Stimulated activated naive CD8-positive, alpha-beta T cell treated with anti-CD3 and anti-CD28 coated beads, Interleukin-15, Interleukin-2, amounts not matched to agents 100 ng/mL and 50 ng/mL, for 24 hours (primary cell): ENCODE results near the gene WDR37.
A peak's percentile ranks its signal among the peaks of the same experiment; 100 is the strongest.
"Not testable (repeated sequence)": the region's sequence is repeated elsewhere in the genome, so short reads cannot be mapped to it uniquely, and the experiment has no call there.

ENCODE experiments used
- H3K27ac Mint-ChIP-seq: one replicate; pipeline ENCODE4 v1.8.0; 2021; ENCODE audit warnings: mild to moderate bottlenecking, mixed read lengths
- H3K27me3 Mint-ChIP-seq: one replicate; pipeline ENCODE4 v1.8.0; 2021; ENCODE audit warnings: mixed read lengths
- H3K36me3 Mint-ChIP-seq: one replicate; pipeline ENCODE4 v1.8.0; 2021; ENCODE audit warnings: low read depth, mixed read lengths
- H3K4me1 Mint-ChIP-seq: one replicate; pipeline ENCODE4 v1.8.0; 2021; ENCODE audit warnings: low read depth, mixed read lengths
- H3K4me3 Mint-ChIP-seq: one replicate; pipeline ENCODE4 v1.8.0; 2021; ENCODE audit warnings: mild to moderate bottlenecking, mixed read lengths
- H3K9me3 Mint-ChIP-seq: one replicate; pipeline ENCODE4 v1.8.0; 2021; ENCODE audit warnings: mixed read lengths

WDR37 gene

DNA sequence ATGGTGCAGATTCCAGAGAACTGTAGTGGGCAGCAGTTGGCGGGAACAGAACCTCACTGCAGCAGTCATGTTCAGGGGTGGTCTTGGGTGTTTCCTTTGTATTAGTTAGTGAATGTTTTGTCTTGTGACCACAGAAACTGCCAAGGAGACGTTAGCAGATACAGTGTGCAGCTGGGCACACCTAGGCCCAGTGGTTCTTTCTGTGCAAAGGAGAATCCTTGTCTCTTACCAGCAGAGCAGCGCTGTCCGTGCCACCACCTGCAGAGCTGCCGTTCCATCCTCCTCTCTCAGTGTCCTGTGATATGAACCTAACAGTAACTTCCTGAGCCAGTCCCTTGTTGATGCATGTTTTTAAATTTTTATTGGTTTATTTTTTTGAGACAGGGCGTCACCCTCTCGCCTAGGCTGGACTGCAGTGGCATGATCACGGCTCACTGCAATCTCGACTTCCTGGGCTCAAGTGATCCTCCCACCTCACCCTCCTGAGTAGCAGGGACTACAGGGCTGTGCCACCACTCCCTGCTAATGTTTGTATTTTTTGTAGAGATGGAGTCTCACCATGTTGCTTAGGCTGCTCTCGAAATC lies 60.6 kb downstream of the WDR37 start:
- Mint-ChIP-seq H3K27me3 (no peaks in the 10 kb centered on the region), H3K4me1 (peaks cover 28% of the 10 kb centered on the region), H3K4me3 (no peak overlapping the region), H3K9me3 (no peaks in the 10 kb centered on the region), H3K36me3 (peaks cover 68% of the 10 kb centered on the region), H3K27ac (peak overlapping the region; percentile 21)

DNA sequence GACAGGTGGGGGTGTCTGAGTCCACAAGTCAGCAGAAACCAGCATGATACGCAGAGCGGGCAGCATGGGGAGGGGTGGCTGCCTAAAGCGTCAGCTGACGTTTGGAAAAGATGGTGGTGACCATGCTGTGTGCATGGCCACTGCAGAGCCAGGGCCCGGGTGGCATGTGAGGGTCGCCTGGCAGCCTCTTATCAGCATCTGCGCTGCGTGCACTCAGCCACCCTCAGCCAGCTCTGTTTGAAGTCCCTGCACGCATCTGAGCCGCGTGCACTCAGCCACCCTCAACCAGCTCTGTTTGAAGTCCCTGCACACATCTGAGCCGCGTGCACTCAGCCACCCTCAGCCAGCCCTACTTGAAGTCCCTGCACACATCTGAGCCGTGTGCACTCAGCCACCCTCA lies 61.5 kb downstream of the WDR37 start:
- H3K4me3 Mint-ChIP-seq, result no peak overlapping the region

DNA sequence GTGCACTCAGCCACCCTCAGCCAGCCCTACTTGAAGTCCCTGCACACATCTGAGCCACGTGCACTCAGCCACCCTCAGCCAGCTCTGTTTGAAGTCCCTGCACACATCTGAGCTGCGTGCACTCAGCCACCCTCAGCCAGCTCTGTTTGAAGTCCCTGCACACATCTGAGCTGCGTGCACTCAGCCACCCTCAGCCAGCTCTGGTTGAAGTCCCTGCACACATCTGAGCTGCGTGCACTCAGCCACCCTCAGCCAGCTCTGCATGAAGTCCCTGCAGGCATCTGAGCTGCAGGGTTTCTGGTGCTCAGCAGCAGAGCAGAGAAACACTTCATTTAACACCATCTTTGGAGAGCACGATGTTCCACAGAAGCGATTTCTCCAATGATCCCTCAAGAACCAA lies 62.1 kb downstream of the WDR37 start:
- H3K27ac Mint-ChIP-seq, H3K4me3 Mint-ChIP-seq, H3K9me3 Mint-ChIP-seq, H3K27me3 Mint-ChIP-seq: not testable (repeated sequence)
- Mint-ChIP-seq H3K4me1 (peaks cover 25% of the 10 kb centered on the region), H3K36me3 (peaks cover 65% of the 10 kb centered on the region)

More for the DNA sequence above, 61.5 kb downstream of the WDR37 start:
- Mint-ChIP-seq H3K27ac (no peak overlapping the region), H3K4me1 (peaks cover 21% of the 10 kb centered on the region), H3K27me3 (no peaks in the 10 kb centered on the region), H3K36me3 (peaks cover 68% of the 10 kb centered on the region), H3K9me3 (no peaks in the 10 kb centered on the region)

DNA sequence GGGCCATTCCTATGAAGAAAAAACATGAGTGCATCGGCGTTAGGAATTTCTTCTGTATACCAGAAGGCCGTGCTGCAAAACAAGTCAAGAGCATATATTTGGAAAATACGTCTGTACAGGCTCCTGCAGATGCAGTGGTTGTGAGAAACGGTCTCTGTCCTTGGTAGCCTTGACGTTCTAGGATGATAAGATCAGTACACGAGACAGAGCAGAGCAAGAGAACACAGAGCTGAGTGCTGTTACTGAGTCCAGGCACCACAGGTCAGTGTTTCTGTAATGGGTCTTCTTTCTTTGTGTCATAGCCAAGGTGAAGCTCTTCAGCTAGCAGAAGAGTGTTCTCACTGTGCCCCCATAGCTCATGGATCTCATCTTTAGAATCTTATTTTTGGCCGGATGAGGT lies 62.8 kb downstream of the WDR37 start:
- peaks cover 29% of the 10 kb centered on the region for H3K4me1 Mint-ChIP-seq
- H3K9me3 Mint-ChIP-seq, result no peaks in the 10 kb centered on the region
- no peak overlapping the region for H3K4me3 Mint-ChIP-seq
- H3K27me3 Mint-ChIP-seq, result no peaks in the 10 kb centered on the region
- peaks cover 69% of the 10 kb centered on the region for H3K36me3 Mint-ChIP-seq
- H3K27ac Mint-ChIP-seq, result no peak overlapping the region

DNA sequence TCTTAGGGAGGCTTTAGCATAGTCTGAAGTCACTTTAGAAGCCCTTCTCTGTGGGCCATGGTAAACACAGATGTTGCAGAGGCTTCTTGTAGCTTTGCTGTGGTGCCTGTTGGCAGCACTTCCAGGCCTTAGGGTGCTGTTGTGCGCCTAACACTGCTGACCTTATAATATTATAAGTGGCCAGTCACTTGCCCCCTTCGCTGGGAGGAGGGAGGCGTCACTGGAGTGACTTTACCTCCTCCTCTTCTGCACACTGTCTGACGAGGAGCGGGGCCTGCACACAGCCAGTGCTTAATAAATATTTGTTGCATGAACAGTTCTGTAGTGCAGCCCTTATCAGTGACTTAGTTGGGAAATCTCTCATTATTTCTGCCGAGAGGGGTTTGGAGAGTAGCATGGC lies 63.3 kb downstream of the WDR37 start:
- Mint-ChIP-seq H3K9me3 (no peaks in the 10 kb centered on the region), H3K4me3 (no peak overlapping the region), H3K36me3 (peaks cover 73% of the 10 kb centered on the region), H3K4me1 (peaks cover 33% of the 10 kb centered on the region), H3K27me3 (no peaks in the 10 kb centered on the region), H3K27ac (no peak overlapping the region)

DNA sequence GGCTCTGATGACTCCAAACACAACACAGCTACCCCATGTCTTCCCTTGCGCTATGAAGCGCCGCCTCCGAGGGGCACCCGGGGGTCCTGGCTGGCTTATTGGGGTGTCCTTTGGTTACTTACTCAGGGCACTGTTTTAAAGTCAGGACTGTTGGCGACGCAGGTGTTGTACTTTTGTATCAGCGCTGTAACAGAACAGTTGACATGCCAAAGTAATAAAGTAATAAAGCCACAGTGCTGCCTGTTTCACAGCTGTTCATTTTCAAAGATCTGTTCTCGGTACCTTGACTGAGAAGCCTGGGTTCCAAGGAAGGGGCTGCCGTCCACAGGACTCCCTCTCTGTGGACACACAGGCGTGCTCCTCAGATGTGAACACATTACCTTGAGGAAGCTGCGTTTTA lies 64.1 kb downstream of the WDR37 start:
- H3K4me1 Mint-ChIP-seq, result peaks cover 33% of the 10 kb centered on the region
- no peak overlapping the region for H3K27ac Mint-ChIP-seq

DNA sequence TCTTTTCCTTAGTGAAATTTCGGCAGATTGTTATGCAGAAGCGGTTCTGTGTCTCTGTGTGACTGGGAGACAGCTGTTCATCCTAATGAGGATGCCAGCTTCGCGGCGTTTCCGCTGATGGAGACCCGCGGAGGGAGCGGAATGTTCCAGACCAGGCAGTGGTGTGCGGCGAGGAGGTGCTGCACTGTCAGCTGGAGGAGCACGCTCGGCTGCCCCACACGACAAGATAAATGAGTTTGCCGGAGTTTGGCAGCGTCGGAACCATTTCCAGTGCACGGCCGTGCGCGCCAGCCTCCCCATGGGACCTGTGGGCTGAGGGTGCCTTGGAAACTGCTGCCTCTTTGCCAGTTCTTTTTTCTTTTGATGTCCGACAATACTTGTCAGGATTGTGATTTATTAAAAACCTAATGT lies 64.6 kb downstream of the WDR37 start:
- no peaks in the 10 kb centered on the region for H3K27me3 Mint-ChIP-seq
- peaks cover 33% of the 10 kb centered on the region for H3K4me1 Mint-ChIP-seq
- H3K27ac Mint-ChIP-seq, result no peak overlapping the region
- H3K4me3 Mint-ChIP-seq, result no peak overlapping the region
- peaks cover 73% of the 10 kb centered on the region for H3K36me3 Mint-ChIP-seq
- H3K9me3 Mint-ChIP-seq, result no peaks in the 10 kb centered on the region

More for the DNA sequence above, 64.1 kb downstream of the WDR37 start:
- Mint-ChIP-seq H3K9me3 (no peaks in the 10 kb centered on the region), H3K36me3 (peaks cover 75% of the 10 kb centered on the region), H3K27me3 (no peaks in the 10 kb centered on the region), H3K4me3 (no peak overlapping the region)

DNA sequence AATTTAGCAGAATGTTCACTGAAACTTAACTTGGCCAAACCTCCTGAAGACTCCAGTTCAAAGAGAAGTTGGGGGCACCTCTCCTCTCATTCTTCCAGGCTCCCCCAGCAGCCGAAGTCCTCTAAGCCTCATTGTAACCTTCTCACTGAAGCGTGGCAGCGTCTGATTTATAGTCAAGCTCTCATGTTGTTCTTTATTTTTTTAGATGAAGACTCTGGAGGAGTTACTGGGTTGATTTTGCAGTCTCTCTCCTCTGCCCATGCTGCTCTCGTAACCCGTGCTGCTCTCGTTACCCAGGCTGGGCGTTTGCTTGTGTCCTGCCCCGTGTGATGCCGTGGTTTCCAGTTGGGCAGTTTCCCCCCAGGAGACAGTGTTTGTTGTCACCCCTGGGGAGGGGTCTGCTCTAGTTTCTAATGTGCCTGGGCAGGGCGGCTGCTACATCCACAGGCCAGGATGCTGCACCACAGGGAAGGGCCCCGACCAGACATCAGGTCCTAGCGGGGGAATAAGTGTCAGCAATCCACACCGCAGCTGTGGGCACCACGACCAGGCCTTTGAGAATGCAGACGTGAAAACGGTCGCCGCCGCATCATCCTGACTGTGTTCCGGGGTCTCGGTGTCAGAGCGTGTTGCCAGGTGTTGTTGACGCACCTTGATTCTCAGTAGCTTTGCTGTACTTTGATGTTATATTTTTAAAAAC lies 65.2 kb downstream of the WDR37 start:
- Mint-ChIP-seq H3K27me3 (no peaks in the 10 kb centered on the region), H3K9me3 (no peaks in the 10 kb centered on the region), H3K36me3 (peaks cover 70% of the 10 kb centered on the region)

DNA sequence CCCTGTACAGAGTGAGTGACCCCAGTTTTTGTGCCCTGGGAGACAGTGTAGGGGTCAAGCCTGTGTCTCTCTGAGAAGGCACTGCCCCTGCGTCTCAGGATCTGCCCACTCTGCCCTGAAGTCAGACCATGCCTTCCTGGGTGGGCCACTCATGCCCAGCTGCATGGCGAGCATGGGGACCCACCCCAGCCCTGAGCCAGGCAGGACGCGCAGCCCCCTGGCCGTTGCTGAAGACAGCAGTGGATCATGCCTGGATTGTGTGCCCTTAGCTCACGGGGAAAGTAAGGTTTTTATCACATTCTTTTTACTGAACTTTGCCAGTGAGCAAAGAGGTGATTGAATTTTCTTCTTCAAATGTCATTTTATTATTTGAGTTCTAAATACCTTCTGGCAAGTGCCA lies 66.2 kb downstream of the WDR37 start:
- H3K4me1 Mint-ChIP-seq, result peaks cover 26% of the 10 kb centered on the region
- H3K9me3 Mint-ChIP-seq, result no peaks in the 10 kb centered on the region
- H3K27ac Mint-ChIP-seq, result peak overlapping the region; percentile 33
- H3K36me3 Mint-ChIP-seq, result peaks cover 70% of the 10 kb centered on the region
- no peaks in the 10 kb centered on the region for H3K27me3 Mint-ChIP-seq
- H3K4me3 Mint-ChIP-seq, result no peak overlapping the region

More for the DNA sequence above, 65.2 kb downstream of the WDR37 start:
- Mint-ChIP-seq H3K27ac (no peak overlapping the region), H3K4me3 (no peak overlapping the region), H3K4me1 (peaks cover 33% of the 10 kb centered on the region)

DNA sequence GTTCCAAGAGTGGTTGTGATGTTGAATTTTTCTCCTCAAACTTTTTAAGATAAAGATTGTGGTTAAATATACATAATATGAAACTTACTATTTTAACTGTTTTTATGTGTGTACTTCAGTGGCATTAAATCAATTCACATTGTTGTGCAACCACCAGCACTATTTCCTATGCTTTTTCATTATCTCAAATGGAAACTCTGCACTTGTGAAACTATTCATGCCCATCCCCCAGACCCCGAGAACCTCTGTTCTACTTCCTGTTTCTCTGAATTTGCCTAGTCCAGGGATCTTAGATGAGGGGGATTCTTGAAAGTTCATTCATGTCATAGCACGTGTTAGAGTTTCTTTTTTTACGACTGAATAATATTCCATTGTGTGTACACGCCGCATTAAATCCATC lies 67.0 kb downstream of the WDR37 start:
- H3K9me3 Mint-ChIP-seq, result no peaks in the 10 kb centered on the region
- peak overlapping the region; percentile 84 for H3K27ac Mint-ChIP-seq
- H3K36me3 Mint-ChIP-seq, result peaks cover 72% of the 10 kb centered on the region
- H3K27me3 Mint-ChIP-seq, result no peaks in the 10 kb centered on the region
- H3K4me3 Mint-ChIP-seq, result peak overlapping the region; percentile 9
- peaks cover 26% of the 10 kb centered on the region for H3K4me1 Mint-ChIP-seq

DNA sequence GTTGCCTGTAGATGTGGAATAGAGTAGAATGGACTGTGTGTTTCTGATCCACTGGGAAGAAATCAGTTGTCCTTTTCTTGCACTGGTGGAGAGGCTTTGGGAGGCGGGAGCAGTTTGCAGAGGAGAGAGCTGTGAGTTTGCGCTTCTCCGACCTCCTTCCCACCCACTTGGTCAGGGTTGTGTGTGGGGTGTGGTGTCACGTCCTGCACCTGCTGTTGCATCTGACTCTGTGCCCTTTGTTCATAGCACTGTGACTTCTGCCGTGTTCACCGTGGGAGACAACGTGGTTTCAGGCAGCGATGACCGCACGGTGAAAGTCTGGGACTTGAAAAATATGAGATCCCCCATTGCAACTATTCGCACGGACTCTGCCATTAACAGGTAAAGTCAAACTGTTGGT lies 67.8 kb downstream of the WDR37 start:
- H3K27me3 Mint-ChIP-seq, result no peaks in the 10 kb centered on the region
- H3K27ac Mint-ChIP-seq, result peak overlapping the region; percentile 84
- no peaks in the 10 kb centered on the region for H3K9me3 Mint-ChIP-seq
- H3K36me3 Mint-ChIP-seq, result peaks cover 72% of the 10 kb centered on the region
- H3K4me3 Mint-ChIP-seq, result no peak overlapping the region
- peaks cover 22% of the 10 kb centered on the region for H3K4me1 Mint-ChIP-seq

DNA sequence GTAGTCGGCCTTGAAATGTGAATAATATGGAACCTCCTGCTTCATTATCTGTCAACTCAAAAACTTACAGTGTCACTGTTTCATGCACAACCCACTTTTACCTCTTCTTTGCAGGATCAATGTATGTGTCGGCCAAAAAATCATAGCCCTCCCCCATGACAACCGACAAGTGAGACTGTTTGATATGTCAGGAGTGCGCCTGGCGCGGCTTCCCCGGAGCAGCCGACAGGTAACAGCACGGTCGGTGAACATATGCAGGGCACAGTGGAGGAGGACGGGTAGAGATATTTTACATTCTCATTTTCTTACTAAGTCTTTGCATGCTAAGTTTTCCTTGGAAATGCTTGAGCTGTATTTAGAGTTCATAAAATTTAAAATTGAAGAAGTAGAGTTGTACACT lies 68.6 kb downstream of the WDR37 start:
- Mint-ChIP-seq H3K9me3 (no peaks in the 10 kb centered on the region), H3K36me3 (peaks cover 74% of the 10 kb centered on the region), H3K27ac (no peak overlapping the region), H3K4me1 (peaks cover 20% of the 10 kb centered on the region), H3K27me3 (no peaks in the 10 kb centered on the region), H3K4me3 (no peak overlapping the region)

DNA sequence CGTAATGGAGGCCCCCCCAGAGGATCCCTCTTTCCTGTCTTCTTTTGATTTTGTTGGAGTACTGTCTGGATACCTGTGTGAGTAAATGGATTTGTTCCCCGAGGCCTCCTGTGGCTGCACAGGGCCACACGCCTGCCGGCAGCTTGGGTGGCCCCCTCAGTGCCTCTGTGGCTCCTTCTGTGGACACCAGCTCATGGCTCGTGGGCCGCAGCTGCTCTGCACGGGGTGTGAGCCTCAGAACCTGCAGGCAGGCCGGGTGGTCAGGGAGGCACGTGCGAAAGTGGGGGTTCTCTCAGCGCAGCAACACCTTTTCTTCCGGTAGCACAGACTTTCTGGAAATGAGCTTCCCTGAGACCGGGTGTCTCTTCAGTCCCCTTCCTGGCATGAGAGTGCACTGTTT lies 70.3 kb downstream of the WDR37 start:
- Mint-ChIP-seq H3K4me3 (no peak overlapping the region), H3K36me3 (peaks cover 82% of the 10 kb centered on the region), H3K27ac (no peak overlapping the region), H3K9me3 (no peaks in the 10 kb centered on the region), H3K4me1 (peaks cover 20% of the 10 kb centered on the region), H3K27me3 (no peaks in the 10 kb centered on the region)

DNA sequence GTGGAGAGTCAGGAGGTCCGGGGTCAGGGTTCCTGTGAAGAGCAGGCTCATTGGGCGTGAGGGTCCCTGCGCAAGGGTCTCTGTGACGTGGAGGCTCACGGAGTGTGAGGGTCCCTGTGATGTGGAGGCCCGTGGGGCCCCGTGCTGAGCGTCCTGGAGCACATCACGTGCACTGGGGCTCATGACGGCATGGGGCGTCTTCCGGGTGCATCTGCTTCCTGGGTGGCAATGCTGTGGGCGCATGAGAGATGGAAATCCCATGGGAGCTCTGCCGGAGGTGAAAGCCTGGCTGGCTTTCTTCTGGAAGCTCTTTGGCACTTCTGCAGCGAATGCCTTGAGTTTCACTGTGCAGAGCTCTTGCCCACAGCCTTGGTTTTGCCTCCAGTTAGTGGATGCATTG lies 71.4 kb downstream of the WDR37 start:
- Mint-ChIP-seq H3K27ac (no peak overlapping the region), H3K4me1 (peaks cover 21% of the 10 kb centered on the region), H3K27me3 (no peaks in the 10 kb centered on the region), H3K4me3 (no peak overlapping the region), H3K36me3 (peaks cover 83% of the 10 kb centered on the region), H3K9me3 (no peaks in the 10 kb centered on the region)

DNA sequence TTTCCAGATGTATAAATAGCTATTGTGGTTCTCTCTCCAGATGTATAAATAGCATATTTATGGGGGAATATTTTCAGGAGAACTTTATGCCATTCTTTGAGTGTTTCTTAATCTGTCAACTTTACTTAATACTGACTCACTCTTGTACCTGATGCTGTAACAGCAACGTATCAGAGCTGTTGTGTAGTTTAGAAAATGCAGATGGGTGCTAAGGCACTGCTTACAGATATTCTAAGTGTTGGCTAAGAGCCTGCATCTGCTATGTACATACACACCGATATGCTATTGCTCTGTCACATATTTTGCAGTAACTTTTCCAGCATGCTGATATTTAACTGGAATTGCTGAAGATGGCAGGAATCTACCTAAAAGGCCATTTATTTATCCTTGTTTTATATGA lies 71.9 kb downstream of the WDR37 start:
- Mint-ChIP-seq H3K27me3 (no peaks in the 10 kb centered on the region), H3K36me3 (peaks cover 79% of the 10 kb centered on the region)

DNA sequence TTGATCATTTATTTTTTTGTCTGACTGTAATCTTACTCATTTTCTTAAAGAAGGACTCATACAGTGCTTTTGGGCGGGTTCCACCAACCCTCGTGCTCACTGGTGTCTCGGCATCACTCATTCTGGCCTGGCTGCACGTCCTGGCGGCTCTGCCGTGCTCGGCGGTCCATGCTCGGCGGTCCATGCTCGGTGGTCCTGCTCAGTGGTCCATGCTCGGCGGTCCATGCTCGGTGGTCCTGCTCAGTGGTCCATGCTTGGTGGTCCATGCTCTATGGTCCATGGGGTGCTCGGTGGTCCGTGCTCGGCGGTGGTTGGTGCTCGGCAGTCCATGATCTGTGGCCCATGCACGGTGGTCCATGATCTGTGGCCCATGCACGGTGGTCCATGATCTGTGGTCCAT lies 72.5 kb downstream of the WDR37 start:
- H3K27ac Mint-ChIP-seq, result no peak overlapping the region
- no peaks in the 10 kb centered on the region for H3K9me3 Mint-ChIP-seq
- H3K36me3 Mint-ChIP-seq, result peaks cover 75% of the 10 kb centered on the region
- H3K4me3 Mint-ChIP-seq, result no peak overlapping the region
- no peaks in the 10 kb centered on the region for H3K27me3 Mint-ChIP-seq
- H3K4me1 Mint-ChIP-seq, result peaks cover 18% of the 10 kb centered on the region

More for the DNA sequence above, 71.9 kb downstream of the WDR37 start:
- Mint-ChIP-seq H3K4me1 (peaks cover 19% of the 10 kb centered on the region), H3K27ac (no peak overlapping the region), H3K9me3 (no peaks in the 10 kb centered on the region), H3K4me3 (no peak overlapping the region)
